RPMI8226 (cell line): ENCODE measurements around the gene OSBPL8.

Experiments
- DNase-seq: peaks from one replicate; pipeline ENCODE4 v3.0.0-alpha.2; 2015

OSBPL8 gene

DNA sequence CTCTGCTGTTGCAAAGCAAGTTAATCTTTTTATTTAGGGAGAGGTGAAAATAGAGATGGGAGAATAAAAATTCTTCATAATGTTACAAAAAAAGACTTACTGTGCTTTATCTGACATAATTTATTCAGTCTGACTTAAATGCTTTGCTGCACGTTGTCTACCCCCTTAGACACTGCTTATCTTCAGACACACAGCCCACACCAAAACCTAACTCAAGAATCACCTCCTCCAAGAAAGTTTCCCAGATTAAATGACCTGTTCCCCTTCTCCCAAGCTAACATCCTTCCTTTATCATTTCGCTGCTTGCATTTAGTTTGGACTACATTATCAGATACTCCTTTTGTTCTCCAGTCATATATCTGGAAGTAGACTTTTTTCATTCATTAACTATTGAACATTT lies 3.8 kb downstream of the OSBPL8 start:
- DNase-seq, result no peak

DNA sequence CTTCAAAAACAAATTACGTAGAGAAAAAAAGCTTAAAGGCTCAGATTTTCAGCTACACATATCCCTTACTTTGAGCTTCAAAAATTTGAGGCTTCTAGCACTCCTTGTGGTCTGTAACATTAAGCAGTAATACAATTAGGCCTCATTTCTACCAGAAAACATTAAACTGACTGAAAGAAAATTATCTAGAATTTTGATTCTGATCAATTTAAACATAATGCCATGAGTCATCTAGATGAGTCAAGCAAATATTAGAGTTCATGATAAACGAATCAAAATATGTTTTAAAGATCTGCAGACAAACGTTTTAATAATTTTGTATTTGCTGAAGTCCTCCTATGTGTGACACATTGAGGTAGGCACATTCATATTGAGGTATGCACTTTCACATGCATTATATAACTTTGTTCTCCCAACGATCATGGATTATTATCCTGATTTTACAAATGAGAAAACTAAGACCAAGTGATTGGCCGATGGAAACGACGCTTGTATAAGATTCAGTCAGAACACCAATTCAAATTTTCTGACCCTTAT lies 4.3 kb downstream of the OSBPL8 start:
- DNase-seq, result no peak

DNA sequence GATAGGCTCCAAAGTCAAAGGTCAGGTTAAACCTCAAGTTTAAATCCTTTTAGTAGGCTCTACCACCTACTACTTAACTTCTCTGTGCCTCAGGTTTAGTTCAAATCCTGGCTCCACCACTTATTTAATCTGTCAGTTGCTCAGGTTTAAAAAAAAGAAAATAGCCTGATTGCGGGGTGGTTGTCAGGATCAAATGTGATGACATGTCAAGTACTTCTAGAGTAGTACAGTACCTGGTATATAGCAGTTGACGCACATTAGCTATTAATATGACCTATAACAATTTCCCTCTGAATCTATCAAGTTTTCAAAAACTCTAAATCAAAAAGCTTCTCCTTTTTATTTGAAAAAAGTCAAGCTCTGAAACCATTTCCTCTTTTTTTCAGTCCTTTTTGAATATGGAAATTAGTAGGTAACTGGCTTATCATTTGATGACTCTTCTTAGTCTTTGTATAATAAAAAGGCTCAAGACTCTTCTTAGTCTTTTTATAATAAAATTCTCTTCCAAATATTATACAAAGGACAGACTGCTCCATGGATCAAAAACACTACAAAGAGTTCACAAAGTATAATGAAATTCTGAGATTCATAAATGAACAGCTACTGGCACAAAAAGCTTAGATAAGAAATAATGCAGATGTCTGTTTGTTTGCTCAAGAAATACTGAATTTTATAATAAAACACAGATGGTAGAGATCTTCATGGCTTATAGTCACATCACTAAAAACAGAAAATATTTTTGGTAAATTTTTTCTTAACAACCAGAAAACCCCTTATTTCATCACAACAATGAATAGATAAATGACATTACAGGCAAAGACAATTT lies 5.0 kb downstream of the OSBPL8 start:
- DNase-seq, result no peak

DNA sequence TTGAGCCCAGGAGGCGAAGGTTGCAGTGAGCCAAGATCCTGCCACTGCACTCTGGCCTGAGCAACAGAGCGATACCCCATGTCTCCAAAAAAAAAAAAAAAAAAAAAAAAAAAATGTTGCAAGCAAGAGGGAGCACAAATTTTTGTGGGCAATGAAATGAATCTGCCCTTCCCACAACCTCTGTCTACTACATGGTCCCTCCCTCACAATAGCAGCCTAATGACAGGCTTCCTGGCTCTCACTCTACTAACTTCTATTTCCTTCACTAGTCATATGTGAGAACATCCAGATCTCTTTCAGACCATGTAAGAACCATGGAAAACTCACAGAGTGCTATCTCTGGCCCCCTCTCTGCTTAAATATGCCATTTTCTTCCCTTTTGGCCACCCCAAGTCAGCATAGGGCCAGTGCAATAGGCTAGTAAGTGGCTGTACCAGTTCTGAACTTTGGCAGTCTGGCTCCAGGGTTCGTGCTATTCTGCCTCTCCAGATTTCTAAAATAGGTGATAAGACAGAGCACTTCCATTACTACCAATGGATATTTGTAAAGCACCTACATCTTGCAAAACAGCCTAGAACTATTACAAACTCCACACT lies 7.1 kb downstream of the OSBPL8 start:
- no peak for DNase-seq

DNA sequence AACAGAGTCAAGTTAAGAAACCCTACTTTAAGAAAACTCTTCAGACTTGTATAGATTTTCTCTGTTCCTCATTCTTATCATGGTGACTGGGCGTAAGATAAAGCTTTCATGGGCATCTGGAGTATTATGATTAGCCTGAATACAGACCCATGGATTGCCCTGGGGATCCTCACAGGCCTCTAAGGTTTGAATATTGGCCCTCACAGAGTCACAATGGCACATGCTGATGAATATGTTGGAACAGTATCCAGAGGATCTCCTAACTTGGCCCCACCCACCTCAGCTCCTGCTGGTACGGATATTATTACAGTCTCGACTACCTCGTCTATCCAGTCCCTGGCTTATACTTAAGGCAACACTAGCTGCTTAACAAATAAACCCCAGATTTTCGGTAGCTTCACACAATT lies 8.1 kb downstream of the OSBPL8 start:
- no peak for DNase-seq

DNA sequence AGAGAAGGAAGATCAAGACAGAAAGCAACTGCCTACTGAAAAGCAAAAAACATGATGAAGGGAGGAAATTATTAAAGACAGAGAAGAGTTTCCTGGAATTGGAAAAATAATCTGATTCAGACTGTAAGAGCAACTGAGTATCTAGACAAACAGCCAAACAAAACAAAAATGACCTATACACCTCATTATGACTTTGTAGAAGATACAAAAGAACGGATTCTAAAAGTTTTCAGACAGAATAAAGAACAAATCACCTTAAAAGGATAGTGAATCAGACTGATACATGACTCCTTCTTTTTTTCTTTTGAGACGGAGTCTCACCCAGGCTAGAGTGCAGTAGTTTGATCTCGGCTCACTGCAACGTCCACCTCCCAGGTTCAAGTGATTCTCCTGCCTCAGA lies 10.4 kb downstream of the OSBPL8 start:
- DNase-seq, result no peak

DNA sequence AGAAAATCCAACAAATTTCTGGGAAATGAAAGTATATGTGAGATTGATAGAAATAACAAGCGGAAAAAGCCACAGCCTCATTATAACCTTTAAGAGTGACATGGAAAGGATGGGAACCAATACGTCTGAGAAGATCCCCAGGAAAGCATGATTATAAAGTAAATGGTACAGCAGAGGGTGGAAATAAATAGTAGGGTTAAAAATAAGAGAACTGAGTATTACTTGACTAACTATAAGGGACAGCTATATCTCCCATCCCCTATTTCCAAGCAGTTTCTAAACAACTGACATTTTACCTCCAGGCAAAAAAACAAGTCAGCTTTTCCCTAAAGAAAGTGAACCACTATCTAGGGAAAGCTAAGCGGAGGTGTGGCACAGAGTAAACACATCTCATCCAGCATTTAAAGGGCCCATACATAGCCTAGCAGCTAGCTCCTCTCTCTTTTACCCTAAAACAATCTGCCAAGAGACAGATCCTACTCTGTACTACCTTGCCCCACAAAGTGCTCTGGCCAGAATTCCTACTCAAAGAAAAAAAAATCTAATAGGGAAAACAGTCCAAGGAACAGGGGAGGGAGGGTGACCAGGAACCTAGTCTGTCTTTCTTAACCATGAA lies 11.2 kb downstream of the OSBPL8 start:
- no peak for DNase-seq

DNA sequence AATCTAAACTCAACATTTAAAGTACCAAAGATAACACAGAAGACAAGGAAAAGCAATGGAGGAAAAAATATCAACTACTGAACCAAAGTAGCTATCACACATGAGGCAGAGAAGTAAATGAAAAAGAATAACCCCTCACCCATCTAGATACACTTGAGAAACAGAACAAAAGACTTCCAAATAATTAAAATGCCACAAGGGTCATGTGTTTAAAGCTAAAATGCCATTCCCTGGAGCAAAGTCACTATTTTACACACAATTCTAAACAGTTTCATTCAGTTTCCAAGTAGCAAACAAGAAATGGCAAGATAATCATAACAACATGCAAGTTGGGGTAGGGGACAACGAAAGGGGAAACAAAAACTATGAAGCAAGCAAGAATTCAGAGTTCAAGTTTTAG lies 12.0 kb downstream of the OSBPL8 start:
- DNase-seq, result no peak

DNA sequence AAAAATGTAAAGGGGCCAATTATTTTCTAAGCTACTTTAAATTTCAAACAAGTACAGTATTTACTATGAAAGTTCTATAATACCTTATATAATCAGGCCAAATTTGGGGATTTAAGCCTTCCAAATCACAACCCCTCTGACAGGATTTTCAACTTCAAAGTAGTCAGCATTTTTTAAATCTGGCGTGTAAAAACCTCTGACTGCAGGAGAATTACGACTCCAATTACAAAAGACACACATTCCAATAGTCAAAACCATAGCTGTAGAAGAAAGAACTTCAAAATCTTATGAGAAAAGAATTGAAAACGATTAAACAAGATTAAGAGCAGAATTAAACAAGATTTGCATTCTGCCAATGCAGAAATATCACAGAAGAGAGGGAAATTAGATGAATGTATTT lies 12.7 kb downstream of the OSBPL8 start:
- no peak for DNase-seq

DNA sequence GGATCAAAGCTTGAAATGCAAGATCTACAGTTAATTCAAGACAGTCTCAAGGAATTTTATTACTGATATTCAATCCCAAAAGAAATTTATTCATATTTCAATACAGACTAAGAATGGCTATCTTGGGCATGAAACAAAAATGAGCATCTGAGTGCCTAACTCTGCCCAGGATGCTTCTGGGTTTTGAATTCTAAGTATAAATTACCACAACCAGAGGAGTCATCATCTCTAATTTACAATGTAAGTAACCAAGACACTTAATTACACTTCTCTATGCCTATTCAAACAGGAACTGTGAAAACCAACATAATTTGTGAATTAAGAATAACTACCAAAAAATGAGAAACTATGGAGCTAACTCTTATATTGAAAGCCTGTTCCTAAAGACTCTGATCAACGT lies 14.1 kb downstream of the OSBPL8 start:
- no peak for DNase-seq

DNA sequence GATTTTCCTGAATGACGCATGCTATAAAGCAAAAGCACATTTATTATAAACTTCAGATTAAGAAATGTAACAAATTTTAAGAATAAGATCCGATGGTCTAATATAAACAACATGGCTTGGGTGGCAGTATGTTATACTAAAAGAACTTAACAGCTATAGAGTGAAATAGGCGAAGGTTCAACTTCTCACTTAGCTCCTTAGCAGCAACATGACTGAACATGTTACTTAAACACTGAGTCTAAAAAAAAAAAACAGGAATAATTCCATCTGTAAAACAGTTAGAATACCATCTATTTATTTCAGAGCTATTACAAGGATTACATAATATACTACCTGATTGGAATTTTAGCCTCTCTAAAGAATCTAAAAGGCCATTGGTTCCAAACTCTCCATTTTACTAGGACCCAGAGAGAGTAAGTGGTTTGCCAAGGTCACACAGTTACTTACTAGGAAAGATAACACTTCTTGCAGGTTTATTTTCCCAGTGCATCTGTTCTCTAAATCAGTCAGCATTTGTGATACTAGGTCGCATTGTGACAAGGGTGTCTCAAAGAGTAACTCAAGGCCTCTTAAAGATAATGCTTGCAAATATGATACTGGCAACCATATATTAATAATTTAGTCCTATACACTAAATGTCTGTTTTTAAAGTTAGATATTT lies 14.8 kb downstream of the OSBPL8 start:
- no peak for DNase-seq

DNA sequence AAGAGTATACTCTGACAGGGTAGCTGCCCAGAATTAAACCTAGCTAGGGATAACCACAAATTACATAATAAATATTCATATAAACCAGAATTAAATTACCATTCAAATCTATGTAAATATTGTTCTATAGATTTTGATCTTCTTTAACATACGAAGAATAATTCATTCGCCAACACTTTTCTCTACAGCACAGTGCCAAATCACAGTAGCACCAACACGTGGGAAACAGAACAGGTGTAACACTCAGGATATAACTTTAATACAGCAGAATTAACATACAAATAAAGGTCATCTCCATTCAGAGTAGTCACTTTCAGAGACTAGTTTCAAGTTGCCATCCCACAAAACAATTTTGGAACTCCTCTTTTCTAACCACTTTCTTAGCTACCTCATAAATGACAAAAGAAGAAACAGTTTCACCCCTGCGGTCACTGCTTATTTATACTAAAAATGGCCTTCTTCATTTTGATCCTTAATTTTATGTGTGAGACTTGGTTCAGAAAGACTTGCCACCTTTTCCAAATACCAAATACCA lies 15.7 kb downstream of the OSBPL8 start:
- DNase-seq, result no peak

DNA sequence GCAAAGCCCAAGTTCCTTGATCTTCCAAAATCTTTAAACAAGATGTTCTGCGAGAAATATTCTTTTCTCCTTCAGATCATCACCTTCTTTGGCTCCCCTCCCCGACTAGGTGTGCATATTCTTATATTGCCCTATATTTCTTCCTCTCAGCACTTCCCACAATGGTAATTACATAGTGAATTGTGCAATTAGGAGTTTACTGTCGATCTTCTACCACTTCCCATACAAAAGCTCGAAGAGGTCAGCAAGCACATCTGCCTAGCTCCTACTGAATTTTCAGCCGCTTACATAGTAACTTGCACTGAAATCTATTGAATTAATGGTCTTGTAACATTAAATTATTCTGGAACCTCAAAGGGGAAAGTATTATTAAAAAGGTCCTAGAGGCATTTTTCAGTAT lies 16.7 kb downstream of the OSBPL8 start:
- DNase-seq, result no peak

DNA sequence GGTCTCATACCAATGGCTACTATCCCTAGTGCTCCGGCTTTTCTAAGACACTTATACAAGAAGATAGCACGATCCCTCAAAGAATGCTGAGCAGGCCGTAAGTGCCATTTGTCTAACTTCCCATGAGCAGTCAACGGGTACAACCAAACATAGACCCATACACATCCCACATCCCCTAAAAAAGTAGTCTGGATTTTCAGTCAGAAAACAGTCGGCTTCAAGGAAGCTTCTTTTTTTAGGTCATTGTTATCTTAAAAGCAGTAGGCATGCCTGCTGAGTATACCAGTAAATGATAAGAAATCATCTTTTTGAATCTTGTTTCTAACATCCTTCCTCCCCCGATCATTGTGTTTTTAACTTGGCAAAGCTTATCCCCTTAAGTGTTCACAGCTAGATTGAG lies 19.8 kb downstream of the OSBPL8 start:
- no peak for DNase-seq

DNA sequence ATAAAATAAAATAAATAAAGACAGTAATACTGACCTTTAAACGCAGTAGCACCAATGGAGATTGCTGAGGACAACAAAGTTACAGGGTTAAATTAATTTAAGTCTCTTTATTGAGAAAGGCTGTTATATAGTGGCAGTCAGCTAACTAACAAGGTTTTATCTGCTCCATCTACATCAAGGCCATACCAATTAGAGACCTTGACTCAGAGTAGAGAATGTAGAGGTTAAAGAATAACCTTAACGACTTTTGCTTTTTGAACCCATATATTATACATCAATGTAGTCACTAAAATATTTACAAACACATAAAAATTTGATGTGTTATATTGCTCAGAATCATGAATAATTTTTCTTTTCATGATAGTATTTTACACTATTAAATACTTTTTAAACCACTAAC lies 21.6 kb downstream of the OSBPL8 start:
- DNase-seq, result no peak

DNA sequence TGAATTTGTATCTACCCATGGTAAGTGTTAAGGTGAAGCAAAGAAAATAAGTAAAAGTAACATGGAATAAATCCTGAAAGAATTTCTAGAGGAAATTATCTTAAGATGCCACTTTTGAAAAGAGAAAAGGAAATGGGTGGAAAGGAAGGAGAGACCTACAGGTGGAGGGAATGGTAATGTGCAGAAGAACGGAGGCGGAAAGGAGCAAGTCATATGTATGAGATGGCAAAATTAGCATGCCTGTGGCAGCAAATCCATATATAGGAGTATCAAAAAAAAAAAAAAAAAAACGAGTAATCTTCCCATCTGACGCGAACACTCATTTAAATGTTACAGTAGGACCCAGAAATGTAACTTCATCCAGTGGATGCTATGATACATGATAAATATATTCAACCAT lies 23.0 kb downstream of the OSBPL8 start:
- DNase-seq, result no peak

DNA sequence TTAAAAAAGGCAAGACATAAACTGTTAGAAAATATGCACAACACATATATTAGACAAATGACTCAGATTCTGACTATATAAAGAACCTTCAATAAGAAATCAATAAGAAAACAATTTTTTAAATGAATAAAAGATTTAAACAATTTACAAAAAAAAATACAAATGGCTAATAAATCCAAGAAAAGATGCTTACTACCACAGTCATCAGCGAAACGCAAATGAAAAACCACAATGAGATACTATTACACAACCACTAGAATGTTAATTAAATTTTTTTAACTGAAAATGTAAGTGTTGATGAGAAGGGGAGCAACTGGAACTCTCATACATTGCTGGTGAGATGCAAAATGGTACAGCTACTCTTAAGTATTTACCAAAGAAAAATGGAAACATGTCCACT lies 24.4 kb downstream of the OSBPL8 start:
- no peak for DNase-seq

DNA sequence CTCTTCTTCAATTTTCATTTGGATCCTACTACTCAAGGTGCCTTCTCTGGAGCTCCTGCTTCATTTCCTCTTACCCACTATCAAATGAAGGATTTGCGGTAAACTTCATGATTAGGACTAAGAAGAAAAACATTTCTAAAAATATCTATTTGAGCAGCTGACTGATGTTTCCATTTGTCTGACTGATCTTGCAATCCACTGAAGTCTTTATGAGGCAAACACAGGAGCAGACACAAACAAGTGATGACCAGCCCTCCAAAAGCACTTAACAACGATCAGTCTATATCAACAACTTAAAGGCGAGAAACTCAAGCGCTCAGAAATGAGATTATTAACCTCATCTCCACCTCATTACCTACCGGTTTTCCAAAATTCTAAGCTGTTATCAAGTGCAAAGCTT lies 26.2 kb downstream of the OSBPL8 start:
- no peak for DNase-seq

DNA sequence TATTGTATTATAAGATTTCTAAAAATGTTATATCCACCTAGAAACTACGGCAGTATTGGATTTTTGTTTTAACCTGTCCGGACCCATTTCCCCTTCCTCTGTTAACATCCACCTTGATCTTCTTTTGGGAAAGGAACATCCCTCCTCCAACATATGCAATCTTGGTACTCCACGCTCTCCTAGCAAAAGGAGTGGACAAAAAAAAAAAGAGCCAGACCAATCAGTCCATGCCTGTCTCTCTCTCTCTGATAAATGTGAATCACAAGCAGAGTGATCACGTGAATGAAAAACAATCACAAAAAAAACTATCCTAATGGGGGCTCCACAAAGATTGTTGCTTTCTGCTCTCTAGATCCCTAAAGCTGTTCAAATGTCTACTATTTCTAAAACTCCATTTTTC lies 27.1 kb downstream of the OSBPL8 start:
- no peak for DNase-seq

DNA sequence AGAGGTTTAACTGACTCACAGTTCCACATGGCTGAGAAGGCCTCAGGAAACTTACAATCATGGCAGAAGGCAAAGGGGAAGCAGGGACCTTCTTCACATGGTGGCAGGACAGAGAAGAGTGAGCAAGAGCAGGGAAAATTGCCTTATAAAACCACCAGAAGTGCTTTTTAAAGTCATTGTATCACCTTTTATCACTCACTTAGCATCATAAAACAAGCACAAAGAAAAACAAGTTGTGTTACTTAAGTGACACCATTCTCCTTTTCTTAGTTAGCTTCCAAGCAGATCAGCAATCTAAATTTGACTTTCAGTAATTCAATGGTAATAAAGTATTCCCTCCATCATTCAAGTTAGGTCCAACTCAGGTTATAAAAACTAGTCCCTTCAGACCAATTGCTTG lies 28.5 kb downstream of the OSBPL8 start:
- no peak for DNase-seq

DNA sequence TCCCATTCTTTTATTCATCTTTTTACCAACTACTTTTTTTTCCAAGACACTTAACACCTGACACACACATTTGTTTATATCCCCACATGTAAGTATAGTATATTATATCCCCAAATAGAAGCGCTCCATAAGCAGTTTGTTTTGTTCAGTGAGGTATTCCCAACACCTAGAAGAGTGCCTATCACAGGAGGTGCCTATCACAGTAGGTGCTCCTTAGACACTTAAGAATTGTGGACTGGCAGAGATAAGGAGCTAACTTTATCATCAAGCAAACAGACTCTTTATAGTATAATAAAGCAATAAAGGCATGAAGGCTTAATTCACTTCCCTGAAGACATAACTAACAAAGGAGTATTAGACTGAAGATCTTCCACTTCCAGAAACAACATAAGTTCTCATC lies 29.1 kb downstream of the OSBPL8 start:
- no peak for DNase-seq

DNA sequence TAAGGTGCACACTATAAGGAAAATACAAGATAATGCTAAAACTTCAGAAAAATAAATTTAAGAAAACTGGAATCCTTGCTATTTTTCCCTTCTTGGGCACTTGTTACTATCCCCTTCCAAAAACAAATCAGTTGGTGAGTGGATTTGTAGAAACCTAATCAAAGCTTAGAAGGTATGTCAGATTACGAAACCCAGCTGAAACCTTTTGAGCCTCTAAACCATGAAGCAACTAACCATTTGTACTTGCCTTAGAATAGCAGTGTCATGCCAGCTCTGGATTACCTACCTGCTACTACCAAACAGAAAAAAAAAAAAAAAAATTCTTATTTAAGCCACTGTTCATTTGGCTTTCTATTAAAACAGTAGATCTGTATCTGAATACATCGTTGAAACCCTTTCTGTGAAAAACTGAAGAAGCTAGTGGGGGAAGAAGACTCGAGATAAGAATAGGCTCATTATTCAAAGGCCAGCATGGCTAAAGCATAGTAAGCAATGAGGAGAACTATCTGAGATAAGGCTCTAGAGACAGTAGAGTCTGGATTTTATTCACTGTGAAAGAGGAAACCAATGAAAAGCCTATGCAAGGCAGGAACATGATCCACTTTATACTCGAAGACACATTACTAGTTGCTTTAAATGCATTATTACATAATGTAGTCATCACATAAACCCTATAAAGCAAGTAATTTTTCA lies 30.2 kb downstream of the OSBPL8 start:
- no peak for DNase-seq

DNA sequence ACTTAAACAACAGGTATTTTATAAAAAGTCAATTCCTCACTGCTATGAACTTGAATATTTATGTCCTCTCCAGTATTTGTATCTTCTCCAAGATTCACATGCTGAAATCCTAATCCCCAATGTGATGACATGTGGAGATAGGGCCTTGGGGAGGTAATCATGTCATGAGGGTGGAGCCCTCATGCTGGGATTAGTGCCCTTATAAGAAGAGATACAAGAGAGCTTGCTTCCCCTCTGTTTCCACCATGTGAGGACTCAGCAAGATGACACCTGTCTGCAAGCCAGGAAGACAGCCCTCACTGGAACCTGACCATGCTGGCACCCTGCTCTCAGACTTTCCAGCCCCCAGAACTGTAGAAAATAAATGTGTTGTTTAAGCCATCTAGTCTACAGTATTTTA lies 36.2 kb downstream of the OSBPL8 start:
- DNase-seq, result no peak
